Stomach (tissue), 4 donors: ENCODE measurements around the gene SNRNP70.

Experiments
- CTCF ChIP-seq, 7 experiments: fragments of 450-650 bp in 4 of 7; fragments of 200-600 bp in 3 of 7; sonication (generic) in 3 of 7; IDR thresholded peaks; one replicate each; pipeline ENCODE4 v1.5.1; 2016 to 2019; ENCODE audit warnings: antibody characterized with exemption in 7 of 7, control low read depth in 2 of 7, mild to moderate bottlenecking in 1 of 7
- POLR2A ChIP-seq, 4 donors: fragments of 450-650 bp; IDR thresholded peaks; one replicate each; pipeline ENCODE4 v1.6.1; 2016; ENCODE audit warnings: antibody characterized with exemption in 4 of 4, control low read depth in 2 of 4, mild to moderate bottlenecking in 1 of 4, moderate library complexity in 1 of 4

- TF ChIP-seq CTCF (IDR thresholded peaks at IDR 0.05) (no peak), POLR2A (IDR thresholded peaks at IDR 0.05) (no peak)
Measured at GRCh38 chr19:49061445-49061844, 23.8 kb upstream of the SNRNP70 start.
